ENCODE measurements around the gene CSF2RB. TPM values are rescaled to one million over a fixed set of nuclear protein-coding genes. Genes with fewer than 3 reads are reported as not detected.

Gene CSF2RB
- total and polyA plus RNA-seq, 10 of the 15 experiments (the other 5 are each of a cell fraction or from before 2014, with no cell fraction given), result 0.82 to 12.5 (median 5.4) TPM

DNA sequence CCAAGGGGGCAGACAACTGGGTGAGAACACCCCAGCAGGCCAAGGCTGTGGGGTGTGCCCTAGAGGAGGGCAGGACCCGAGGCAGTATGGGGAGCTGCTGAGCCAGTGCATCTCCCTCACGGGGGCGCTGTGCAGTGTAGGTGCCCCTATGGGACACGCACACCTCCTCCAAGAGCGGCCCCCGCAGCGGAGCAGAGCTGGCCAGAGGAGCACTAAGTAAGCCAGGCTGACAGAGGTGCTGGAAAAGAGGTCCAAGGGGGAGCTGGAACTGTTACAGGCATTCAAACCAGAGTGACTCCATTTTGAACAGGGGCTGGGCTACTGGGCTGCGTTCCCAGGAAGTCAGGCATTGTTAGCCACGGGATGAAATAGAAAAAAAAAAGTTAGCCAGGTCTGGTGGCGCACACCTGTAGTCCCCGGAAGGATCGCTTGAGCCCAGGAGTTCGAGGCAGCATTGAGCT, 64.0 kb downstream of the CSF2RB start (continued):
- TF ChIP-seq ZBTB4 (CRISPR knock-in tag; IDR thresholded peaks at IDR 0.05), result peak; percentile 76; the same call in 1 of the 2 replicates
- TF ChIP-seq, protein P1, sequence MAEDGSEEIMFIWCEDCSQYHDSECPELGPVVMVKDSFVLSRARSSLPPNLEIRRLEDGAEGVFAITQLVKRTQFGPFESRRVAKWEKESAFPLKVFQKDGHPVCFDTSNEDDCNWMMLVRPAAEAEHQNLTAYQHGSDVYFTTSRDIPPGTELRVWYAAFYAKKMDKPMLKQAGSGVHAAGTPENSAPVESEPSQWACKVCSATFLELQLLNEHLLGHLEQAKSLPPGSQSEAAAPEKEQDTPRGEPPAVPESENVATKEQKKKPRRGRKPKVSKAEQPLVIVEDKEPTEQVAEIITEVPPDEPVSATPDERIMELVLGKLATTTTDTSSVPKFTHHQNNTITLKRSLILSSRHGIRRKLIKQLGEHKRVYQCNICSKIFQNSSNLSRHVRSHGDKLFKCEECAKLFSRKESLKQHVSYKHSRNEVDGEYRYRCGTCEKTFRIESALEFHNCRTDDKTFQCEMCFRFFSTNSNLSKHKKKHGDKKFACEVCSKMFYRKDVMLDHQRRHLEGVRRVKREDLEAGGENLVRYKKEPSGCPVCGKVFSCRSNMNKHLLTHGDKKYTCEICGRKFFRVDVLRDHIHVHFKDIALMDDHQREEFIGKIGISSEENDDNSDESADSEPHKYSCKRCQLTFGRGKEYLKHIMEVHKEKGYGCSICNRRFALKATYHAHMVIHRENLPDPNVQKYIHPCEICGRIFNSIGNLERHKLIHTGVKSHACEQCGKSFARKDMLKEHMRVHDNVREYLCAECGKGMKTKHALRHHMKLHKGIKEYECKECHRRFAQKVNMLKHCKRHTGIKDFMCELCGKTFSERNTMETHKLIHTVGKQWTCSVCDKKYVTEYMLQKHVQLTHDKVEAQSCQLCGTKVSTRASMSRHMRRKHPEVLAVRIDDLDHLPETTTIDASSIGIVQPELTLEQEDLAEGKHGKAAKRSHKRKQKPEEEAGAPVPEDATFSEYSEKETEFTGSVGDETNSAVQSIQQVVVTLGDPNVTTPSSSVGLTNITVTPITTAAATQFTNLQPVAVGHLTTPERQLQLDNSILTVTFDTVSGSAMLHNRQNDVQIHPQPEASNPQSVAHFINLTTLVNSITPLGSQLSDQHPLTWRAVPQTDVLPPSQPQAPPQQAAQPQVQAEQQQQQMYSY (CRISPR knock-in tag; IDR thresholded peaks at IDR 0.05), result peak; percentile 77; the same call in 1 of the 2 replicates
- no peak for TF ChIP-seq CEBPB (IDR thresholded peaks at IDR 0.05; ENCODE audit: borderline replicate concordance in 1 of 2, low read depth in 2 of 2, low read length in 2 of 2)
- no peak for TF ChIP-seq RBBP5 (conservative IDR thresholded peaks at IDR 0.05)
- no peak for TF ChIP-seq TCF7 (IDR thresholded peaks at IDR 0.05; ENCODE audit: borderline replicate concordance)
- TF ChIP-seq EP300 (IDR thresholded peaks at IDR 0.05; ENCODE audit: borderline replicate concordance in 1 of 2, control insufficient read depth in 1 of 2, low read depth in 2 of 2, low read length in 2 of 2), result no peak
- TF ChIP-seq IKZF2 (IDR thresholded peaks at IDR 0.05), result peak in 1 of 2 experiments; percentile 19; a peak in 1 of 4 replicates
- peak; percentile 34; the same call in 1 of the 2 replicates for TF ChIP-seq IKZF1 (conservative IDR thresholded peaks at IDR 0.05)
- no peak for TF ChIP-seq NFYA (IDR thresholded peaks at IDR 0.05; ENCODE audit: borderline replicate concordance, low read depth, low read length)
- no peak for TF ChIP-seq CHD1 (IDR thresholded peaks at IDR 0.05; ENCODE audit: low read depth, low read length)
- TF ChIP-seq ZNF217 (IDR thresholded peaks at IDR 0.05), result no peak
- TF ChIP-seq, protein P2, sequence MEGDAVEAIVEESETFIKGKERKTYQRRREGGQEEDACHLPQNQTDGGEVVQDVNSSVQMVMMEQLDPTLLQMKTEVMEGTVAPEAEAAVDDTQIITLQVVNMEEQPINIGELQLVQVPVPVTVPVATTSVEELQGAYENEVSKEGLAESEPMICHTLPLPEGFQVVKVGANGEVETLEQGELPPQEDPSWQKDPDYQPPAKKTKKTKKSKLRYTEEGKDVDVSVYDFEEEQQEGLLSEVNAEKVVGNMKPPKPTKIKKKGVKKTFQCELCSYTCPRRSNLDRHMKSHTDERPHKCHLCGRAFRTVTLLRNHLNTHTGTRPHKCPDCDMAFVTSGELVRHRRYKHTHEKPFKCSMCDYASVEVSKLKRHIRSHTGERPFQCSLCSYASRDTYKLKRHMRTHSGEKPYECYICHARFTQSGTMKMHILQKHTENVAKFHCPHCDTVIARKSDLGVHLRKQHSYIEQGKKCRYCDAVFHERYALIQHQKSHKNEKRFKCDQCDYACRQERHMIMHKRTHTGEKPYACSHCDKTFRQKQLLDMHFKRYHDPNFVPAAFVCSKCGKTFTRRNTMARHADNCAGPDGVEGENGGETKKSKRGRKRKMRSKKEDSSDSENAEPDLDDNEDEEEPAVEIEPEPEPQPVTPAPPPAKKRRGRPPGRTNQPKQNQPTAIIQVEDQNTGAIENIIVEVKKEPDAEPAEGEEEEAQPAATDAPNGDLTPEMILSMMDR (IDR thresholded peaks at IDR 0.05 in 2 of 3, conservative IDR thresholded peaks at IDR 0.05 in 1 of 3; ENCODE audit: control insufficient read depth in 2 of 3, extremely low read depth in 1 of 3, insufficient read depth in 1 of 3, low read depth in 3 of 3, low read length in 3 of 3), result peak; percentile 65 to 78 (median 74)
- TF ChIP-seq, protein P3, sequence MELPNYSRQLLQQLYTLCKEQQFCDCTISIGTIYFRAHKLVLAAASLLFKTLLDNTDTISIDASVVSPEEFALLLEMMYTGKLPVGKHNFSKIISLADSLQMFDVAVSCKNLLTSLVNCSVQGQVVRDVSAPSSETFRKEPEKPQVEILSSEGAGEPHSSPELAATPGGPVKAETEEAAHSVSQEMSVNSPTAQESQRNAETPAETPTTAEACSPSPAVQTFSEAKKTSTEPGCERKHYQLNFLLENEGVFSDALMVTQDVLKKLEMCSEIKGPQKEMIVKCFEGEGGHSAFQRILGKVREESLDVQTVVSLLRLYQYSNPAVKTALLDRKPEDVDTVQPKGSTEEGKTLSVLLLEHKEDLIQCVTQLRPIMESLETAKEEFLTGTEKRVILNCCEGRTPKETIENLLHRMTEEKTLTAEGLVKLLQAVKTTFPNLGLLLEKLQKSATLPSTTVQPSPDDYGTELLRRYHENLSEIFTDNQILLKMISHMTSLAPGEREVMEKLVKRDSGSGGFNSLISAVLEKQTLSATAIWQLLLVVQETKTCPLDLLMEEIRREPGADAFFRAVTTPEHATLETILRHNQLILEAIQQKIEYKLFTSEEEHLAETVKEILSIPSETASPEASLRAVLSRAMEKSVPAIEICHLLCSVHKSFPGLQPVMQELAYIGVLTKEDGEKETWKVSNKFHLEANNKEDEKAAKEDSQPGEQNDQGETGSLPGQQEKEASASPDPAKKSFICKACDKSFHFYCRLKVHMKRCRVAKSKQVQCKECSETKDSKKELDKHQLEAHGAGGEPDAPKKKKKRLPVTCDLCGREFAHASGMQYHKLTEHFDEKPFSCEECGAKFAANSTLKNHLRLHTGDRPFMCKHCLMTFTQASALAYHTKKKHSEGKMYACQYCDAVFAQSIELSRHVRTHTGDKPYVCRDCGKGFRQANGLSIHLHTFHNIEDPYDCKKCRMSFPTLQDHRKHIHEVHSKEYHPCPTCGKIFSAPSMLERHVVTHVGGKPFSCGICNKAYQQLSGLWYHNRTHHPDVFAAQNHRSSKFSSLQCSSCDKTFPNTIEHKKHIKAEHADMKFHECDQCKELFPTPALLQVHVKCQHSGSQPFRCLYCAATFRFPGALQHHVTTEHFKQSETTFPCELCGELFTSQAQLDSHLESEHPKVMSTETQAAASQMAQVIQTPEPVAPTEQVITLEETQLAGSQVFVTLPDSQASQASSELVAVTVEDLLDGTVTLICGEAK (IDR thresholded peaks at IDR 0.05; ENCODE audit: borderline replicate concordance), result no peak
- TF ChIP-seq RAD51 (IDR thresholded peaks at IDR 0.05), result no peak
- TF ChIP-seq RAD21 (IDR thresholded peaks at IDR 0.05; ENCODE audit: insufficient read depth, low read depth, low read length), result 0 out of 2 replicates have a peak, but pooled peaks have one; percentile 12
- 0 out of 2 replicates have a peak, but pooled peaks have one; percentile 22 for TF ChIP-seq SIN3A (IDR thresholded peaks at IDR 0.05; ENCODE audit: low read depth, low read length)
- TF ChIP-seq LARP7 (IDR thresholded peaks at IDR 0.05), result no peak

All from GM12878 (cell line).